Measurements from ENCODE around the gene TMEM156.
A peak's percentile ranks its signal among the peaks of the same experiment; 100 is the strongest.

TMEM156 gene

DNA sequence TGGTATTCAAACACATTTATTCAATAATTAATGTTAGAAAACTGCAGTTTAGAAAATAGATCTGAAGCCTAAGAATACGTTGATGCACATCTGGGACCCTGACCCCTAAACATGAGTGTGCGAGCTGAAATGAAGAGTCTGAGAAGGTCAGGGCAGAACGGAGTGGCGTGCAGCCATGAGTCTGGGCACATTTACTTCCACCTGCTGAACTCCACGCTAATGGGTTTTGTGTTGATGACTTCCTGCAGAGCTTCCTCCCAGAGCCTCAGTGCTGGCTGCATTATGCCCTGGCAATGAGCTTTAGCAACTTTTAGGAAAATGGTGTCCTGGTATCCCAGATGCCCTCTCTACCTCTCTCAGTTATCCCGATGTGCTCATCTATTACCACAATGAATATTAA is 111.5 kb downstream of the TMEM156 start:
- DNase-seq (ENCODE audit: low read depth, low spot score): no peak
- TF ChIP-seq, protein P1, sequence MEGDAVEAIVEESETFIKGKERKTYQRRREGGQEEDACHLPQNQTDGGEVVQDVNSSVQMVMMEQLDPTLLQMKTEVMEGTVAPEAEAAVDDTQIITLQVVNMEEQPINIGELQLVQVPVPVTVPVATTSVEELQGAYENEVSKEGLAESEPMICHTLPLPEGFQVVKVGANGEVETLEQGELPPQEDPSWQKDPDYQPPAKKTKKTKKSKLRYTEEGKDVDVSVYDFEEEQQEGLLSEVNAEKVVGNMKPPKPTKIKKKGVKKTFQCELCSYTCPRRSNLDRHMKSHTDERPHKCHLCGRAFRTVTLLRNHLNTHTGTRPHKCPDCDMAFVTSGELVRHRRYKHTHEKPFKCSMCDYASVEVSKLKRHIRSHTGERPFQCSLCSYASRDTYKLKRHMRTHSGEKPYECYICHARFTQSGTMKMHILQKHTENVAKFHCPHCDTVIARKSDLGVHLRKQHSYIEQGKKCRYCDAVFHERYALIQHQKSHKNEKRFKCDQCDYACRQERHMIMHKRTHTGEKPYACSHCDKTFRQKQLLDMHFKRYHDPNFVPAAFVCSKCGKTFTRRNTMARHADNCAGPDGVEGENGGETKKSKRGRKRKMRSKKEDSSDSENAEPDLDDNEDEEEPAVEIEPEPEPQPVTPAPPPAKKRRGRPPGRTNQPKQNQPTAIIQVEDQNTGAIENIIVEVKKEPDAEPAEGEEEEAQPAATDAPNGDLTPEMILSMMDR (IDR thresholded peaks at IDR 0.05; ENCODE audit: low read depth, low read length): no peak
- H3K4me3 ChIP-seq (ENCODE audit: low read depth, low read length): no peak overlapping the region
- in situ Hi-C loops (cut with HindIII; ENCODE audit: low sequenced_read_pairs): no loop called here

DNA sequence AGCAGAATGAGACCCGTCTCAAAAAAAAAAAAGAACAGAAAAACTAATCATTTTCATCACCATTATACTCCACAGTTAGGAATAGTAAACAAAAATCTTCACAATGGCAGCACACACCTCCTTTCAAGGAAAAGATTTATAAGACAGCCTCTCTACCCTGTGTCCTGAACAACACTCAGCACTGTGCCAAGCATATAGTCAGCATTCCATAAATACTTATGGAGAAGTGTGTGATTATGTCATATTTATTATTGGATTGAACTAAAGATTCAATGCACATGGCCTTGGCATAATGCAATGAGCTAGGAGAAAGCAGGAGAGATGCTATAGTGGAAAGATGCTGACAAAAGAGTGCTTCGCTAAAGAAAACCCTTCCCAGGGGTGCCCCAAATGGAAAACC is 112.0 kb downstream of the TMEM156 start:
- H3K4me3 ChIP-seq (ENCODE audit: low read depth, low read length): no peak overlapping the region
- TF ChIP-seq, protein P1 (IDR thresholded peaks at IDR 0.05; ENCODE audit: low read depth, low read length): no peak
- in situ Hi-C loops (cut with HindIII; ENCODE audit: low sequenced_read_pairs): no loop called here
- DNase-seq (ENCODE audit: low read depth, low spot score): no peak

DNA sequence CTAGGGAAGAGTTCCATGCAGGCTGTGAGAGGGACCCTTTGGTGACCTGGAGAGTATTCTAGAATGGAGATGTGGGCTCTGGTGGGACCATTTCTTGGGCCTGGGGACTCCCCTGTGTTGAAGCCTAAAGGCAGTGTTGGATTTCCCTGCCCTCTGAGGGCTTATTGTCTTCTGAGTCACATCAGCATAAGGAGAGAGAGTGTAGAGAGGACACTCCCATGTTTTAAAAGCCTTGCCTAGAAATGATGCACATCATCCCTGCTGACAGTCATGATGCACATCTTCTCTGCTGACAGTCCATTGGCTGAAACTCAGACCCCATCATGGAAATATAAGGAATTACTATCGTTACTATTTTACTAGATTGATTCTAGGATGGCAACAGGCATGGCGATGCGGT is 112.7 kb downstream of the TMEM156 start:
- in situ Hi-C loops (cut with HindIII; ENCODE audit: low sequenced_read_pairs): no loop called here
- TF ChIP-seq, protein P1 (IDR thresholded peaks at IDR 0.05; ENCODE audit: low read depth, low read length): no peak
- no peak for DNase-seq (ENCODE audit: low read depth, low spot score)
- no peak overlapping the region for H3K4me3 ChIP-seq (ENCODE audit: low read depth, low read length)

DNA sequence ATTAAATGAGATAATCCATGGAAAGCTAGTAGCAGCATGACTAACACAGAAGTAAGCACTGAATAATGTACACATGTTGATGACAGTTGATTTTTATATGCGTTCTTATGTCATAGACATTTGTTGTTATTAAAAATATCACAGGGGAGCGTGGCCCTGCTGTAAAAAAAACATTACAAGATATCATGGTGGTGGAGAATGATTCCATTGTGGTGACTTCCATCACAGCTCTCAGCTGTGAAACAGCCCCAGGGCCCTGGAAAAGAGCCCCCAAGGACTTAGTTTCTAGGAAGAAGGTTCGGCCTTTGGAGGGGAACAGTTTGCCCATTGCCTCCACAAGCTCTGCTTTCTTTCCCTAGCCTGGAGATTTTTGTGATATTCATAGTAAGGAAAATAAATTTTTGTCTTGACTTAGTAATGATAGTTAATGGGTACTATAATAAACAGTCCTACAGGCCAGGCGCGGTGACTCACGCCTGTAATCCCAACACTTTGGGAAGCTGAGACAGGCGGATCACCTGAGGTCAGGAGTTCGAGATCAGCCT is 114.7 kb downstream of the TMEM156 start:
- in situ Hi-C loops (cut with HindIII; ENCODE audit: low sequenced_read_pairs): no loop called here
- peak; percentile 35 for DNase-seq (ENCODE audit: low read depth, low spot score)
- TF ChIP-seq, protein P1 (IDR thresholded peaks at IDR 0.05; ENCODE audit: low read depth, low read length): no peak
- H3K4me3 ChIP-seq (ENCODE audit: low read depth, low read length): no peak overlapping the region

Data from astrocyte of the spinal cord (primary cell).